Measurements from ENCODE around the gene BCL11B.

The BCL11B gene

GRCh38 chr14:99224116-99224910 is 47.7 kb downstream of the BCL11B start:
- no peak for DNase-seq

GRCh38 chr14:99221445-99221844 is 50.6 kb downstream of the BCL11B start:
- DNase-seq = no peak

- no peak for DNase-seq
Observed at GRCh38 chr14:99217066-99217955, 54.7 kb downstream of the BCL11B start.

- no peak for DNase-seq
Observed at GRCh38 chr14:99216191-99216590, 55.8 kb downstream of the BCL11B start.

- DNase-seq = no peak
Observed at GRCh38 chr14:99215277-99215676, 56.7 kb downstream of the BCL11B start.

- DNase-seq = no peak
Observed at GRCh38 chr14:99214701-99215100, 57.3 kb downstream of the BCL11B start.

GRCh38 chr14:99213527-99213971 is 58.4 kb downstream of the BCL11B start:
- DNase-seq = no peak

- no peak for DNase-seq
Observed at GRCh38 chr14:99213101-99213500, 58.9 kb downstream of the BCL11B start.

GRCh38 chr14:99212646-99213045 is 59.4 kb downstream of the BCL11B start:
- no peak for DNase-seq

GRCh38 chr14:99212199-99212598 is 59.8 kb downstream of the BCL11B start:
- DNase-seq = no peak

- DNase-seq = no peak
Observed at GRCh38 chr14:99211410-99211809, 60.6 kb downstream of the BCL11B start.

- DNase-seq = no peak
Observed at GRCh38 chr14:99210333-99210732, 61.7 kb downstream of the BCL11B start.

- no peak for DNase-seq
Observed at GRCh38 chr14:99209409-99209808, 62.6 kb downstream of the BCL11B start.

- no peak for DNase-seq
Observed at GRCh38 chr14:99208318-99208717, 63.7 kb downstream of the BCL11B start.

- no peak for DNase-seq
Observed at GRCh38 chr14:99207456-99207855, 64.5 kb downstream of the BCL11B start.

GRCh38 chr14:99206090-99206489 is 65.9 kb downstream of the BCL11B start:
- DNase-seq = no peak

GRCh38 chr14:99205086-99205688 is 66.8 kb downstream of the BCL11B start:
- DNase-seq = no peak

- no peak for DNase-seq
Observed at GRCh38 chr14:99203801-99204200, 68.2 kb downstream of the BCL11B start.

- DNase-seq = no peak
Observed at GRCh38 chr14:99203080-99203479, 68.9 kb downstream of the BCL11B start.

GRCh38 chr14:99202516-99202915 is 69.5 kb downstream of the BCL11B start:
- no peak for DNase-seq

- no peak for DNase-seq
Observed at GRCh38 chr14:99201351-99202073, 70.5 kb downstream of the BCL11B start.

- DNase-seq = no peak
Observed at GRCh38 chr14:99200654-99201005, 71.4 kb downstream of the BCL11B start.

All from right kidney (tissue), 1 donor.